Testis (tissue), 5 donors: ENCODE measurements around the gene DYTN. TPM values are rescaled to one million over a fixed set of nuclear protein-coding genes. Genes with fewer than 3 reads are reported as not detected.
A peak's percentile ranks its signal among the peaks of the same experiment; 100 is the strongest.

Experiments
- DNase-seq: peaks from one replicate; pipeline ENCODE4 v3.0.0-alpha.2; 2019
- H3K27ac ChIP-seq, 2 donors: fragments of 200-600 bp; sonication (generic); one replicate each; pipeline ENCODE4 v1.5.1; 2019
- H3K27me3 ChIP-seq: fragments of 200-600 bp; sonication (generic); one replicate; pipeline ENCODE4 v1.5.1; 2019
- H3K36me3 ChIP-seq: fragments of 200-600 bp; sonication (generic); one replicate; pipeline ENCODE4 v1.5.1; 2017; ENCODE audit warnings: low read depth; ENCODE audit errors: missing control alignments
- H3K4me1 ChIP-seq: fragments of 200-600 bp; sonication (generic); one replicate; pipeline ENCODE4 v1.5.1; 2019
- H3K4me3 ChIP-seq, 2 donors: fragments of 200-600 bp; sonication (generic); one replicate each; pipeline ENCODE4 v1.5.1; 2017 to 2019
- H3K9me3 ChIP-seq: fragments of 200-600 bp; sonication (generic); one replicate; pipeline ENCODE4 v1.5.1; 2017
- CTCF ChIP-seq, 3 experiments: fragments of 450-650 bp in 2 of 3; fragments of 200-600 bp in 1 of 3; sonication (generic) in 1 of 3; IDR thresholded peaks; one replicate each; pipeline ENCODE4 v1.5.1; 2016 to 2019; ENCODE audit warnings: antibody characterized with exemption in 3 of 3, mild to moderate bottlenecking in 2 of 3, moderate library complexity in 1 of 3
- POLR2A ChIP-seq: fragments of 450-650 bp; IDR thresholded peaks from one replicate; pipeline ENCODE4 v1.6.1; 2017; ENCODE audit warnings: antibody characterized with exemption, mild to moderate bottlenecking, moderate library complexity
- WGBS, 2 donors: methylation state at CpG; one replicate each; pipeline ENCODE4 v1.1.5; 2018; 5-methylcytosine and 5-hydroxymethylcytosine counted together
- intact Hi-C: fragments of 100-400 bp; cut with DNase I; formaldehyde crosslinking; loops from one replicate; pipeline ENCODE4 v1.15.1; 2023; ENCODE audit warnings: low total_unique reads
- long read RNA-seq, 2 donors: transcript quantifications; one replicate each; lab custom pipeline, GENCODE V29; 2026
- polyA plus RNA-seq: library from polyadenylated mRNA; stranded (reverse); fragments of 350-450 nt; fragmentation: Illumina TruSeq; extraction: RNeasy Lipid Tissue Mini Kit (QIAGEN cat#74804); gene quantifications from one replicate; pipeline ENCODE4 v1.2.3, GENCODE V29; 2014; ENCODE audit warnings: low read depth, low replicate concordance; ENCODE audit not compliant: insufficient read depth
- total RNA-seq, 2 donors: library from RNA; depleted of rRNA; stranded (reverse); fragments of >200 nt; gene quantifications; one replicate each; pipeline ENCODE4 v1.2.3, GENCODE V29; 2016

Gene DYTN, protein sequence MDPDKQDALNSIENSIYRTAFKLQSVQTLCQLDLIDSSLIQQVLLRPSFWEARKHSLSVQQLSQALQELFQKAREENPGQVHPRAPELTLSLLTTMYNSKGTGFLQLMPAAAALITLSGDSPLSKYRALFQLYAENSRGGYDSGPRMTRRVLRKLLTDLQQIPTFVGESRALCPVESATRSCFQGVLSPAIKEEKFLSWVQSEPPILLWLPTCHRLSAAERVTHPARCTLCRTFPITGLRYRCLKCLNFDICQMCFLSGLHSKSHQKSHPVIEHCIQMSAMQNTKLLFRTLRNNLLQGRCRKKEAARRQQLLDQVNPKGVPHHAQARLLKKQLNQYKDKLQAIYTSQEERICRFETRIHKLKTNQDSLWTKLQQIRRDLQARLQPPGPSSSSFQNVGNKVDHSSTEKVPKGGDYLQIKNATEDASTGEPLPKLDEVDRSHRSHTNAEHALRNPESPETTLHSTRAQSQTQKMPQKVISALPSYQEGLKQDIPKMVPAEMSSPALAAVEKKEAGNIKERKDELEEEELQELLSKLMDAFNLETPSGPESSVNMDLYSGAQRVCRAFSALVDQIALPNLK
- total RNA-seq (1 to 10 TPM in 1 of 2 donors, under 1 TPM in 1; 0.19 to 3.1 TPM), polyA plus RNA-seq (not detected)
- long read RNA-seq, donor 1 = 0 reads
- long read RNA-seq, donor 2 = 0 reads

GRCh38 chr2:206718296-206718695 is at the start of gene DYTN:
TSS of gene DYTN (minus strand) at chr2:206718396. CDS start at chr2:206718279, 117 bp downstream.
- H3K27me3 ChIP-seq = no peaks in the 10 kb centered on the region
- no peaks in the 10 kb centered on the region for H3K9me3 ChIP-seq
- TF ChIP-seq CTCF (IDR thresholded peaks at IDR 0.05) (no peak), POLR2A (no peak)
- DNase-seq = no peak
- H3K27ac ChIP-seq = no peak within 1 kb of the TSS
- intact Hi-C loops = no loop called here
- 83 to 92% methylated on average over 1 of the region's 1 CpG for WGBS, 2 donors
- no peaks in the 10 kb centered on the region for H3K4me1 ChIP-seq
- no peak within 1 kb of the TSS for H3K4me3 ChIP-seq
- no peaks in the 10 kb centered on the region for H3K36me3 ChIP-seq

GRCh38 chr2:206766057-206766930 is 48.1 kb upstream of the DYTN start:
- H3K36me3 ChIP-seq = no peaks in the 10 kb centered on the region
- TF ChIP-seq POLR2A (no peak), CTCF (IDR thresholded peaks at IDR 0.05) (no peak)
- no peaks in the 10 kb centered on the region for H3K9me3 ChIP-seq
- WGBS, 2 donors = 25 to 31% methylated on average over 12 of the region's 12 CpGs
- peak overlapping the region; percentile 83 to 95 for H3K4me3 ChIP-seq
- no peak for DNase-seq
- intact Hi-C loops = no loop called here
- H3K27ac ChIP-seq = peak overlapping the region; percentile 90 to 91
- no peaks in the 10 kb centered on the region for H3K27me3 ChIP-seq
- H3K4me1 ChIP-seq = peaks cover 11% of the 10 kb centered on the region

- Histone ChIP-seq H3K36me3 (no peaks in the 10 kb centered on the region), H3K9me3 (no peaks in the 10 kb centered on the region), H3K4me3 (peak within 1 kb of the TSS; percentile 83 to 95), H3K27me3 (no peaks in the 10 kb centered on the region), H3K4me1 (peaks cover 11% of the 10 kb centered on the region), H3K27ac (peak within 1 kb of the TSS; percentile 90 to 91)
- 0% methylated on average over 34 to 46 of the region's 46 CpGs for WGBS, 2 donors
- intact Hi-C loops = no loop called here
- peak in 1 of 3 experiments; percentile 18 for TF ChIP-seq CTCF (IDR thresholded peaks at IDR 0.05)
- TF ChIP-seq POLR2A = no peak
- DNase-seq = peak; percentile 90
Measured at GRCh38 chr2:206765242-206766056, 47.3 kb upstream of the DYTN start, which contains the start of the genes FASTKD2 and MDH1B. TSS of gene FASTKD2 (plus strand) at chr2:206765606. CDS start at chr2:206766694, 1,088 bp downstream. TSS of gene MDH1B (minus strand) at chr2:206765328. CDS start at chr2:206765271, 57 bp downstream.

DNA sequence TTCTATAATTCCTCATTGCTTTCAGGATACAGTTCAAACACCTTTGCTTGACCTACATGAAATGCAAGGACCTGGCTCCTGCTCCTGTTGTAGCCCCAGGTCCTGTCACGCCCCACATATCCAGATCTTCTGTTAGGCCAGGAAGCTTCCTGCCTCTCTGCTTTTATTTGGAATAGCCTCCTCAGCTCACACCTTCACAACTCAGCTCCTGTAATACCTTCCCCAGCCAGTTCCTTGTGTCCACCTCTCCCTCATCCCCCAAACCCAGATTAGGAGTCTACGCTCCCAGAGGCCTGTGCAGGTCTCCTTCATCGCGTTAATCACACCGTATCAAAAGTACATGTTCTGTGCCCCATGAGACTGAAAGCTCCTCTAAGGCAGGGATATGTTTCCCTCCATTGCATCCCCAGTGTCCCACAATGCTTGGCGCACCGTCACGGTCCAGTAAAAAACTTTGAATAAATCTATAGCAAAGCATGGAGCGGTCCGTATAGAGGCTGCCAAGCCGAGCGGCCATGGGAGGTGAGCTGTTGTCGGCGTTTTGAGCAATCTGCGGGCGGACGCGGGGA is 46.6 kb upstream of the DYTN start:
- 5% methylated on average over 18 of the region's 18 CpGs for WGBS, 2 donors
- no peaks in the 10 kb centered on the region for H3K9me3 ChIP-seq
- peak overlapping the region; percentile 83 to 95 for H3K4me3 ChIP-seq
- peaks cover 11% of the 10 kb centered on the region for H3K4me1 ChIP-seq
- H3K27ac ChIP-seq = peak overlapping the region; percentile 90 to 91
- no peaks in the 10 kb centered on the region for H3K36me3 ChIP-seq
- no peak for DNase-seq
- no peaks in the 10 kb centered on the region for H3K27me3 ChIP-seq
- TF ChIP-seq CTCF (IDR thresholded peaks at IDR 0.05) (no peak), POLR2A (no peak)
- intact Hi-C loops = no loop called here
